Measurements from ENCODE around the gene BRD7. TPM values are rescaled to one million over a fixed set of nuclear protein-coding genes. Genes with fewer than 3 reads are reported as not detected.

Gene BRD7
- total and polyA plus RNA-seq, 2 donors (not counting 3 experiments of a cell fraction or from before 2014, with no cell fraction given): 17.1 to 69.1 TPM

DNA sequence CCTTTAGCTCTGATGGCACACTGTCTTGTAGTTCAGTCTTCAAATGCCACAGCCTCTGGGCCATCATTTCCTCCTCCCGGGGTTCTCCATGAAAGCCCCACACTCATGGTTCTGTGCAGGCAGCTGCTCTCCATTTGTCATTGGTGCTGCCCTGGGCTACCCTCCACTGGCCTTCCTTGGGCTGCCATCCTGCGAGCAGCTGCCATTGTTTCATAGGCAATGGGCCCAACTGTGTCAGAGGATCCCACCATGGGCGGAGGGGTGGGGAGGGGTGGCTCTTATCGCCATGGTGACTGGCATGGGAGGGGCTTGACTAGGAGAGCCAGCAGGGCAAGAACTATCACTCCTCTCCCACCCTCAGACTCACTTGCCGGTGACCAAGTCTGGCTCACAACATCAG is 38.6 kb upstream of the BRD7 start:
- H3K36me3 ChIP-seq (ENCODE audit: control insufficient read depth in 2 of 2, extremely low read depth in 1 of 2, insufficient read depth in 2 of 2, low read length in 2 of 2): no peaks in the 10 kb centered on the region
- H3K79me2 ChIP-seq (ENCODE audit: control insufficient read depth, insufficient read depth, low read length): no peaks in the 10 kb centered on the region
- TF ChIP-seq, protein P1, sequence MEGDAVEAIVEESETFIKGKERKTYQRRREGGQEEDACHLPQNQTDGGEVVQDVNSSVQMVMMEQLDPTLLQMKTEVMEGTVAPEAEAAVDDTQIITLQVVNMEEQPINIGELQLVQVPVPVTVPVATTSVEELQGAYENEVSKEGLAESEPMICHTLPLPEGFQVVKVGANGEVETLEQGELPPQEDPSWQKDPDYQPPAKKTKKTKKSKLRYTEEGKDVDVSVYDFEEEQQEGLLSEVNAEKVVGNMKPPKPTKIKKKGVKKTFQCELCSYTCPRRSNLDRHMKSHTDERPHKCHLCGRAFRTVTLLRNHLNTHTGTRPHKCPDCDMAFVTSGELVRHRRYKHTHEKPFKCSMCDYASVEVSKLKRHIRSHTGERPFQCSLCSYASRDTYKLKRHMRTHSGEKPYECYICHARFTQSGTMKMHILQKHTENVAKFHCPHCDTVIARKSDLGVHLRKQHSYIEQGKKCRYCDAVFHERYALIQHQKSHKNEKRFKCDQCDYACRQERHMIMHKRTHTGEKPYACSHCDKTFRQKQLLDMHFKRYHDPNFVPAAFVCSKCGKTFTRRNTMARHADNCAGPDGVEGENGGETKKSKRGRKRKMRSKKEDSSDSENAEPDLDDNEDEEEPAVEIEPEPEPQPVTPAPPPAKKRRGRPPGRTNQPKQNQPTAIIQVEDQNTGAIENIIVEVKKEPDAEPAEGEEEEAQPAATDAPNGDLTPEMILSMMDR (IDR thresholded peaks at IDR 0.05; ENCODE audit: extremely low read depth in 1 of 2, insufficient read depth in 1 of 2, low read depth in 1 of 2, low read length in 2 of 2): no peak
- TF ChIP-seq POLR2AphosphoS5 (IDR thresholded peaks at IDR 0.05; ENCODE audit: insufficient read depth, low read depth, low read length): no peak
- BruUV-seq (replicated peaks): no TSS peak
- no peaks in the 10 kb centered on the region for H4K20me1 ChIP-seq (replicated peaks; ENCODE audit: control insufficient read depth, extremely low read depth, insufficient read depth, low read length)
- FAIRE-seq (no peak), DNase-seq (ENCODE audit: low read depth, low spot score) (no peak)
- ChIA-PET POLR2A (no interaction called here), CTCF (no interaction called here)
- no peak overlapping the region for H3K9ac ChIP-seq (replicated peaks; ENCODE audit: extremely low read depth, insufficient read depth, low read length)
- no peaks in the 10 kb centered on the region for H3K27me3 ChIP-seq (ENCODE audit: control insufficient read depth in 2 of 2, insufficient read depth in 2 of 2, low read length in 2 of 2)
- intact Hi-C loops (cut with micrococcal nuclease) (no loop called here), dilution Hi-C loops (cut with MboI; ENCODE audit: extremely low pct_ligation_motif_present, low sequenced_read_pairs) (no loop called here)
- H3K4me2 ChIP-seq (ENCODE audit: insufficient read depth, low read length): no peak overlapping the region
- no peaks in the 10 kb centered on the region for H3K9me1 ChIP-seq (replicated peaks; ENCODE audit: control insufficient read depth, extremely low read depth, insufficient read depth, low read length)
- no peak overlapping the region for H2AFZ ChIP-seq (ENCODE audit: low read depth, low read length)
- H3K4me3 ChIP-seq (replicated peaks in 1 of 3; ENCODE audit: insufficient read depth in 1 of 3, low read depth in 1 of 3, low read length in 3 of 3): no peak overlapping the region
- no peaks in the 10 kb centered on the region for H3K4me1 ChIP-seq (ENCODE audit: control insufficient read depth, extremely low read depth, insufficient read depth, low read length)
- H3K9me3 ChIP-seq (replicated peaks; ENCODE audit: control insufficient read depth, insufficient read depth, low read length): no peaks in the 10 kb centered on the region
- H3K27ac ChIP-seq (ENCODE audit: insufficient read depth, low read depth, low read length): no peak overlapping the region

- H3K27ac ChIP-seq (ENCODE audit: insufficient read depth, low read depth, low read length): no peak overlapping the region
These were observed 34.7 kb upstream of the BRD7 start for GRCh38 chr16:50403491-50403890.

More at GRCh38 chr16:50403491-50403890, 34.7 kb upstream of the BRD7 start:
- no peaks in the 10 kb centered on the region for H3K36me3 ChIP-seq (ENCODE audit: control insufficient read depth in 2 of 2, extremely low read depth in 1 of 2, insufficient read depth in 2 of 2, low read length in 2 of 2)
- no peak overlapping the region for H3K4me2 ChIP-seq (ENCODE audit: insufficient read depth, low read length)
- no peak for TF ChIP-seq MAX (IDR thresholded peaks at IDR 0.05; ENCODE audit: insufficient read depth, insufficient read length)
- TF ChIP-seq POLR2AphosphoS5 (IDR thresholded peaks at IDR 0.05; ENCODE audit: insufficient read depth, low read depth, low read length): no peak
- TF ChIP-seq MYC (IDR thresholded peaks at IDR 0.05; ENCODE audit: low read depth, low read length): no peak
- no peak for TF ChIP-seq EZH2 (IDR thresholded peaks at IDR 0.05; ENCODE audit: borderline replicate concordance, low read depth, low read length, severe bottlenecking)
- no peak for TF ChIP-seq FOS (IDR thresholded peaks at IDR 0.05; ENCODE audit: borderline replicate concordance, insufficient read depth, low read length)
- TF ChIP-seq JUN (IDR thresholded peaks at IDR 0.05; ENCODE audit: borderline replicate concordance, insufficient read depth, insufficient read length, low read depth): no peak
- TF ChIP-seq, protein P1 (IDR thresholded peaks at IDR 0.05; ENCODE audit: extremely low read depth in 1 of 2, insufficient read depth in 1 of 2, low read depth in 1 of 2, low read length in 2 of 2): no peak
- TF ChIP-seq GATA2 (IDR thresholded peaks at IDR 0.05; ENCODE audit: insufficient read depth, insufficient read length, low read depth, low read length): no peak
- TF ChIP-seq POLR2A (IDR thresholded peaks at IDR 0.05; ENCODE audit: low read depth, low read length): no peak
- no peaks in the 10 kb centered on the region for H3K79me2 ChIP-seq (ENCODE audit: control insufficient read depth, insufficient read depth, low read length)
- no peaks in the 10 kb centered on the region for H3K9me1 ChIP-seq (replicated peaks; ENCODE audit: control insufficient read depth, extremely low read depth, insufficient read depth, low read length)
- ChIA-PET CTCF (interaction anchor here (1.3 to 1.4 kb wide), 2 partner anchors 49 to 403 kb away, joined by 3 to 4 read pairs; no protein-coding TSS in a partner anchor), POLR2A (no interaction called here)
- dilution Hi-C loops (cut with MboI; ENCODE audit: extremely low pct_ligation_motif_present, low sequenced_read_pairs) (no loop called here), intact Hi-C loops (cut with micrococcal nuclease) (no loop called here)
- H3K4me3 ChIP-seq (replicated peaks in 1 of 3; ENCODE audit: insufficient read depth in 1 of 3, low read depth in 1 of 3, low read length in 3 of 3): no peak overlapping the region
- BruUV-seq (replicated peaks): no TSS peak
- H3K9me3 ChIP-seq (replicated peaks; ENCODE audit: control insufficient read depth, insufficient read depth, low read length): no peaks in the 10 kb centered on the region
- no peak overlapping the region for H2AFZ ChIP-seq (ENCODE audit: low read depth, low read length)
- H3K4me1 ChIP-seq (ENCODE audit: control insufficient read depth, extremely low read depth, insufficient read depth, low read length): no peaks in the 10 kb centered on the region
- DNase-seq (ENCODE audit: low read depth, low spot score) (no peak), FAIRE-seq (no peak)
- no peaks in the 10 kb centered on the region for H3K27me3 ChIP-seq (ENCODE audit: control insufficient read depth in 2 of 2, insufficient read depth in 2 of 2, low read length in 2 of 2)
- H3K9ac ChIP-seq (replicated peaks; ENCODE audit: extremely low read depth, insufficient read depth, low read length): no peak overlapping the region
- no peaks in the 10 kb centered on the region for H4K20me1 ChIP-seq (replicated peaks; ENCODE audit: control insufficient read depth, extremely low read depth, insufficient read depth, low read length)
